Tibial nerve (tissue), 4 donors: ENCODE results near the gene COL9A3.

Experiments
- EP300 ChIP-seq, 2 donors: sonication (generic); formaldehyde crosslinking; IDR thresholded peaks; one replicate each; pipeline ENCODE4 v1.6.1; 2017; ENCODE audit warnings: antibody characterized with exemption in 2 of 2, mild to moderate bottlenecking in 1 of 2
- POLR2A ChIP-seq, 2 donors: fragments of 450-650 bp; IDR thresholded peaks; one replicate each; pipeline ENCODE4 v1.6.1; 2017; ENCODE audit warnings: antibody characterized with exemption in 2 of 2, mild to moderate bottlenecking in 2 of 2, moderate library complexity in 2 of 2
- TF ChIP-seq, protein P1 (sequence below), 5 experiments: fragments of 200-600 bp in 3 of 5; fragments of 450-650 bp in 2 of 5; sonication (generic) in 3 of 5; IDR thresholded peaks; one replicate each; pipeline ENCODE4 v1.5.1; 2016 to 2019; ENCODE audit warnings: antibody characterized with exemption in 5 of 5, mild to moderate bottlenecking in 3 of 5, moderate library complexity in 2 of 5

DNA sequence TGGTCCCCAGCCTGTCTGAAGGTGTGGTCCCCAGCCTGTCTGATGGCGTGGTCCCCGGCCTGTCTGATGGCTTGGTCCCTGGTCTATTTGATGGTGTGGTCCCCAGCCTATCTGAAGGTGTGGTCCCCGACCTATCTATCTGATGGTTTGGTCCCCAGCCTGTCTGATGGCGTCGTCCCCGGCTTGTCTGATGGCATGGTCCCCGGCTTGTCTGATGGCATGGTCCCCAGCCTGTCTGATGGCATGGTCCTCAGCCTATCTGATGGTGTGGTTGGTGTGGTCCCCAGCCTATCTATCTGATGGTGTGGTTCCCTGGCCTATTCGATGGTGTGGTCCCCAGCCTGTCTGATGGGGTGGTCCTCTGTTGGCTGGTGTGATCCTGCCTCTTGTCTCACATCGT is 38.8 kb upstream of the COL9A3 start:
- TF ChIP-seq POLR2A (IDR thresholded peaks at IDR 0.05) (no peak), EP300 (IDR thresholded peaks at IDR 0.05) (no peak)
- TF ChIP-seq, protein P1, sequence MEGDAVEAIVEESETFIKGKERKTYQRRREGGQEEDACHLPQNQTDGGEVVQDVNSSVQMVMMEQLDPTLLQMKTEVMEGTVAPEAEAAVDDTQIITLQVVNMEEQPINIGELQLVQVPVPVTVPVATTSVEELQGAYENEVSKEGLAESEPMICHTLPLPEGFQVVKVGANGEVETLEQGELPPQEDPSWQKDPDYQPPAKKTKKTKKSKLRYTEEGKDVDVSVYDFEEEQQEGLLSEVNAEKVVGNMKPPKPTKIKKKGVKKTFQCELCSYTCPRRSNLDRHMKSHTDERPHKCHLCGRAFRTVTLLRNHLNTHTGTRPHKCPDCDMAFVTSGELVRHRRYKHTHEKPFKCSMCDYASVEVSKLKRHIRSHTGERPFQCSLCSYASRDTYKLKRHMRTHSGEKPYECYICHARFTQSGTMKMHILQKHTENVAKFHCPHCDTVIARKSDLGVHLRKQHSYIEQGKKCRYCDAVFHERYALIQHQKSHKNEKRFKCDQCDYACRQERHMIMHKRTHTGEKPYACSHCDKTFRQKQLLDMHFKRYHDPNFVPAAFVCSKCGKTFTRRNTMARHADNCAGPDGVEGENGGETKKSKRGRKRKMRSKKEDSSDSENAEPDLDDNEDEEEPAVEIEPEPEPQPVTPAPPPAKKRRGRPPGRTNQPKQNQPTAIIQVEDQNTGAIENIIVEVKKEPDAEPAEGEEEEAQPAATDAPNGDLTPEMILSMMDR (IDR thresholded peaks at IDR 0.05): no peak
